ENCODE results near the gene CHCHD2.

GRCh38 chr7:56110611-56111010 is 4.3 kb upstream of the CHCHD2 start:
- TF ChIP-seq CTCF (IDR thresholded peaks at IDR 0.05) (no peak), ZFX (IDR thresholded peaks at IDR 0.05; ENCODE audit: borderline replicate concordance) (no peak)

Measured in 22Rv1 (cell line).